ENCODE results near the gene TMEM117. TPM values are rescaled to one million over a fixed set of nuclear protein-coding genes. Genes with fewer than 3 reads are reported as not detected.
A peak's percentile ranks its signal among the peaks of the same experiment; 100 is the strongest.

The TMEM117 gene
- total RNA-seq, 2 donors from 2014 or later, result 0.79 to 1.4 TPM

DNA sequence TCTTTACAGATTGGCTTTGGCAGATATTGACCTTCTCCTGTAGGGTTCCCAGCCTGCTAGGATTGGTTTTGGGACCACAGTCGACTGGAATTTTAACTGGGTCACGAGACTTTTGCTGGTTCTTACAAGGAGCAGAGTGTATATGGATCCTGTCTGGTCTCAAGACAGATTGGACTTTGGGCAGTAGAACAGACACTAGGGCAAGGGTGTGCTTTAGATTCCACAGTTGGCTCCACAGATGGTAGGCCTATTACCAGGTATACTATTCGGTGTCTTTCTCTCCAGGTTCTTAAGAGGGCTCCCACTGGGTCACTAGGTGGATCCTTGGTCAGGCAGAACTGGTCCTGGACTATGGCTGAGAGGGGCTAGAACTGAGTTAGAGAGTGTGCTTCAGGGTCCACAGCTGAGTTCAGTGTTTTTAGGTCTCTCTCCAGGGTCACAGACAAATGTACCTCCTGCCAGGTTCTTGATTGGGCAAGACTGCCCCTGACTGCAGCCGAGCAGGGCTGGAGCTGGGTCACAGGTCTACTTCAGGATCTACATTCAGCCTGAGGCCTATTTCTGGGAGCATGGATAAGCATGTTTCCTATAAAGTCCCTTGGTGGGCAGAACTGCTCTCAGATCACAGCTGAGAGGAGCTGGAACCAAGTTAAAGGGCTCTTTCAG, 460.2 kb downstream of the TMEM117 start:
- 90 to 94% methylated on average over 4 of the region's 4 CpGs for WGBS, 2 experiments (ENCODE audit: insufficient coverage in 1 of 2, insufficient read length in 1 of 2)
- H3K27ac ChIP-seq (ENCODE audit: low read depth, low read length), result no peak overlapping the region
- H3K9me3 ChIP-seq (ENCODE audit: control insufficient read depth, low read length), result no peaks in the 10 kb centered on the region
- no peaks in the 10 kb centered on the region for H3K27me3 ChIP-seq (ENCODE audit: control insufficient read depth, insufficient read depth, low read length, poor library complexity, severe bottlenecking)
- H3K4me3 ChIP-seq (ENCODE audit: low read length), result no peak overlapping the region
- H3K9ac ChIP-seq (ENCODE audit: extremely low read depth, low read length, poor library complexity, severe bottlenecking), result no peak overlapping the region
- H3K36me3 ChIP-seq (ENCODE audit: control insufficient read depth, insufficient read depth, low read length), result no peaks in the 10 kb centered on the region
- no peaks in the 10 kb centered on the region for H3K9me3 Mint-ChIP-seq
- peak overlapping the region; percentile 5 for H3K27ac Mint-ChIP-seq
- TF ChIP-seq, protein P1, sequence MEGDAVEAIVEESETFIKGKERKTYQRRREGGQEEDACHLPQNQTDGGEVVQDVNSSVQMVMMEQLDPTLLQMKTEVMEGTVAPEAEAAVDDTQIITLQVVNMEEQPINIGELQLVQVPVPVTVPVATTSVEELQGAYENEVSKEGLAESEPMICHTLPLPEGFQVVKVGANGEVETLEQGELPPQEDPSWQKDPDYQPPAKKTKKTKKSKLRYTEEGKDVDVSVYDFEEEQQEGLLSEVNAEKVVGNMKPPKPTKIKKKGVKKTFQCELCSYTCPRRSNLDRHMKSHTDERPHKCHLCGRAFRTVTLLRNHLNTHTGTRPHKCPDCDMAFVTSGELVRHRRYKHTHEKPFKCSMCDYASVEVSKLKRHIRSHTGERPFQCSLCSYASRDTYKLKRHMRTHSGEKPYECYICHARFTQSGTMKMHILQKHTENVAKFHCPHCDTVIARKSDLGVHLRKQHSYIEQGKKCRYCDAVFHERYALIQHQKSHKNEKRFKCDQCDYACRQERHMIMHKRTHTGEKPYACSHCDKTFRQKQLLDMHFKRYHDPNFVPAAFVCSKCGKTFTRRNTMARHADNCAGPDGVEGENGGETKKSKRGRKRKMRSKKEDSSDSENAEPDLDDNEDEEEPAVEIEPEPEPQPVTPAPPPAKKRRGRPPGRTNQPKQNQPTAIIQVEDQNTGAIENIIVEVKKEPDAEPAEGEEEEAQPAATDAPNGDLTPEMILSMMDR (conservative IDR thresholded peaks at IDR 0.05), result no peak
- no peak overlapping the region for H3K4me3 Mint-ChIP-seq
- H3K4me1 Mint-ChIP-seq, result peaks cover 2% of the 10 kb centered on the region
- no peak for DNase-seq
- H3K27me3 Mint-ChIP-seq (ENCODE audit: insufficient read depth), result no peaks in the 10 kb centered on the region
- H3K36me3 Mint-ChIP-seq (ENCODE audit: low read depth), result no peaks in the 10 kb centered on the region
- H3K4me1 ChIP-seq (ENCODE audit: control insufficient read depth, insufficient read depth, low read length), result no peaks in the 10 kb centered on the region

DNA sequence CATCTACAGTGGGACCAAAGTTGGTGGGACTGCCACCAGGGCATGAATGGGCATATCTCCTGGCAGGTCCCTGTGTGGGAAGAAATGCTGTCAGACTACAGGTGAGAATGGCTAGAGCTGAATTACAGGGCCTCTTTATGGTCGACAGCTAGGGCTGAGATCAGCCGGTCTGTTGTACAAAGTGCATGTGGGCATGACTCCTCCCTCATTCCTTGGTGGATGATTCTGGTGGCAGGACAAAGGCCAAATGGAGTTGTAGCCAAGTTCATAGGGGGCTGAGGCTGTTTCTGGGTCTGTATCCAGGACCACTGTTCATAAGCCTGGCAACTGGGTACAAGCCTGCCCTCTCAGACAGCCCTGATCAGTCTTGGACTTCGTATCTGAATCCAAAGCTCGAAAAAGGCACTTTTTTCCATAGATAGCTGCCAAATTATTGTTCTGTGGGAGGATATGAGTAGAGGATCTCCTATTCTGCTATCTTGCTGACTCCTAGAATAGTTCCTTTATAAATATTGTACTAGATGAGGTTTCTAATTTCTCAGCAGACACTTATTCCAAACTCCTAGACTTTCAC, 460.8 kb downstream of the TMEM117 start:
- peaks cover 2% of the 10 kb centered on the region for H3K4me1 Mint-ChIP-seq
- Histone ChIP-seq H3K27me3 (ENCODE audit: control insufficient read depth, insufficient read depth, low read length, poor library complexity, severe bottlenecking) (no peaks in the 10 kb centered on the region), H3K27ac (ENCODE audit: low read depth, low read length) (no peak overlapping the region), H3K4me3 (ENCODE audit: low read length) (no peak overlapping the region), H3K4me1 (ENCODE audit: control insufficient read depth, insufficient read depth, low read length) (no peaks in the 10 kb centered on the region), H3K9me3 (ENCODE audit: control insufficient read depth, low read length) (no peaks in the 10 kb centered on the region), H3K9ac (ENCODE audit: extremely low read depth, low read length, poor library complexity, severe bottlenecking) (no peak overlapping the region), H3K36me3 (ENCODE audit: control insufficient read depth, insufficient read depth, low read length) (no peaks in the 10 kb centered on the region)
- TF ChIP-seq, protein P1 (conservative IDR thresholded peaks at IDR 0.05), result no peak
- H3K4me3 Mint-ChIP-seq, result no peak overlapping the region
- no peaks in the 10 kb centered on the region for H3K36me3 Mint-ChIP-seq (ENCODE audit: low read depth)
- DNase-seq, result no peak
- H3K9me3 Mint-ChIP-seq, result no peaks in the 10 kb centered on the region
- H3K27me3 Mint-ChIP-seq (ENCODE audit: insufficient read depth), result no peaks in the 10 kb centered on the region
- peak overlapping the region; percentile 5 for H3K27ac Mint-ChIP-seq
- 95% methylated on average over 4 of the region's 4 CpGs; no CpG with 5 or more reads in 1 of the 2 experiments for WGBS, 2 experiments (ENCODE audit: insufficient coverage in 1 of 2, insufficient read length in 1 of 2)

DNA sequence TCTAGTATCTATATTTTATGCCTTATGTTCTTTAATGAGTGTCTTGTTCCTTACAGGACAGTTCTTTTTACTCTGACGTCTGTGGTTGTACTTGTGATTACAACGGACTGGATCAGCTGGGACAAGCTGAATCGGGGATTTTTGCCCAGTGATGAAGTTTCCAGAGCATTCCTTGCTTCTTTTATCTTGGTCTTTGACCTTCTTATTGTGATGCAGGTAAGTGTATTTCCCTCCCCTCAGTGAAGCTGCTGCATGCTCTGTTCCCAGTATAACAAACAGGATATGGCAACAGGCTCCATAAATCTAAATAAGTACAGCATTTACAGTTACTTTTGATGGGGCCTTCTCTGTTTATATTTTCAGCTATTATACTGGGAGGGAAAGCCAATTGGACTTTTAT, 463.6 kb downstream of the TMEM117 start:
- WGBS, 2 experiments (ENCODE audit: insufficient coverage in 1 of 2, insufficient read length in 1 of 2), result 72 to 85% methylated on average over 2 to 3 of the region's 3 CpGs
- H3K9me3 ChIP-seq (ENCODE audit: control insufficient read depth, low read length), result no peaks in the 10 kb centered on the region
- no peak overlapping the region for H3K4me3 ChIP-seq (ENCODE audit: low read length)
- H3K36me3 ChIP-seq (ENCODE audit: control insufficient read depth, insufficient read depth, low read length), result no peaks in the 10 kb centered on the region
- no peak overlapping the region for H3K27ac ChIP-seq (ENCODE audit: low read depth, low read length)
- Mint-ChIP-seq H3K27me3 (ENCODE audit: insufficient read depth) (no peaks in the 10 kb centered on the region), H3K27ac (no peak overlapping the region), H3K36me3 (ENCODE audit: low read depth) (no peaks in the 10 kb centered on the region), H3K9me3 (no peaks in the 10 kb centered on the region), H3K4me3 (no peak overlapping the region), H3K4me1 (peaks cover 2% of the 10 kb centered on the region)
- TF ChIP-seq, protein P1 (conservative IDR thresholded peaks at IDR 0.05), result no peak
- no peak overlapping the region for H3K9ac ChIP-seq (ENCODE audit: extremely low read depth, low read length, poor library complexity, severe bottlenecking)
- no peaks in the 10 kb centered on the region for H3K4me1 ChIP-seq (ENCODE audit: control insufficient read depth, insufficient read depth, low read length)
- no peak for DNase-seq
- no peaks in the 10 kb centered on the region for H3K27me3 ChIP-seq (ENCODE audit: control insufficient read depth, insufficient read depth, low read length, poor library complexity, severe bottlenecking)

Data from endodermal cell (in vitro differentiated cells).